ENCODE measurements around the gene TMEM202.

GRCh38 chr15:72358650-72359171 lies 39.4 kb upstream of the TMEM202 start:
- TF ChIP-seq CTCF (conservative IDR thresholded peaks at IDR 0.05; ENCODE audit: low read length) = no peak
- no peak for TF ChIP-seq EZH2phosphoT487 (IDR thresholded peaks at IDR 0.05; ENCODE audit: borderline replicate concordance)

Data from Loucy (cell line).